ENCODE data around the gene PPDPF.
A peak's percentile ranks its signal among the peaks of the same experiment; 100 is the strongest.

DNA sequence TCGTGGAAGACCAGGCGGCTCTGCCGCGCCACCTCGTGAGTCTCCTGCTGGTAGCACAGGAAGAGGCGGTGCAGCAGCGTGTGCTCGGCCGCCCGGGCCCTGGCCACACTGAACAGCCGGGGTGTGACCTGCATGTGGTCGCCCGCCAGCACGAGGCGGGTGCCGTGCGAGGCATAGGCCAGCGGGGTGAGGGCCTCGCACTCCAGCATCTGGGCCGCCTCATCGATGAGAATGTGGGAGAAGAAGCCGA, 46.5 kb downstream of the PPDPF start:
- TF ChIP-seq, protein P1, sequence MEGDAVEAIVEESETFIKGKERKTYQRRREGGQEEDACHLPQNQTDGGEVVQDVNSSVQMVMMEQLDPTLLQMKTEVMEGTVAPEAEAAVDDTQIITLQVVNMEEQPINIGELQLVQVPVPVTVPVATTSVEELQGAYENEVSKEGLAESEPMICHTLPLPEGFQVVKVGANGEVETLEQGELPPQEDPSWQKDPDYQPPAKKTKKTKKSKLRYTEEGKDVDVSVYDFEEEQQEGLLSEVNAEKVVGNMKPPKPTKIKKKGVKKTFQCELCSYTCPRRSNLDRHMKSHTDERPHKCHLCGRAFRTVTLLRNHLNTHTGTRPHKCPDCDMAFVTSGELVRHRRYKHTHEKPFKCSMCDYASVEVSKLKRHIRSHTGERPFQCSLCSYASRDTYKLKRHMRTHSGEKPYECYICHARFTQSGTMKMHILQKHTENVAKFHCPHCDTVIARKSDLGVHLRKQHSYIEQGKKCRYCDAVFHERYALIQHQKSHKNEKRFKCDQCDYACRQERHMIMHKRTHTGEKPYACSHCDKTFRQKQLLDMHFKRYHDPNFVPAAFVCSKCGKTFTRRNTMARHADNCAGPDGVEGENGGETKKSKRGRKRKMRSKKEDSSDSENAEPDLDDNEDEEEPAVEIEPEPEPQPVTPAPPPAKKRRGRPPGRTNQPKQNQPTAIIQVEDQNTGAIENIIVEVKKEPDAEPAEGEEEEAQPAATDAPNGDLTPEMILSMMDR (IDR thresholded peaks at IDR 0.05; ENCODE audit: insufficient read depth, low read length): peak; percentile 19
- TF ChIP-seq, protein P2, sequence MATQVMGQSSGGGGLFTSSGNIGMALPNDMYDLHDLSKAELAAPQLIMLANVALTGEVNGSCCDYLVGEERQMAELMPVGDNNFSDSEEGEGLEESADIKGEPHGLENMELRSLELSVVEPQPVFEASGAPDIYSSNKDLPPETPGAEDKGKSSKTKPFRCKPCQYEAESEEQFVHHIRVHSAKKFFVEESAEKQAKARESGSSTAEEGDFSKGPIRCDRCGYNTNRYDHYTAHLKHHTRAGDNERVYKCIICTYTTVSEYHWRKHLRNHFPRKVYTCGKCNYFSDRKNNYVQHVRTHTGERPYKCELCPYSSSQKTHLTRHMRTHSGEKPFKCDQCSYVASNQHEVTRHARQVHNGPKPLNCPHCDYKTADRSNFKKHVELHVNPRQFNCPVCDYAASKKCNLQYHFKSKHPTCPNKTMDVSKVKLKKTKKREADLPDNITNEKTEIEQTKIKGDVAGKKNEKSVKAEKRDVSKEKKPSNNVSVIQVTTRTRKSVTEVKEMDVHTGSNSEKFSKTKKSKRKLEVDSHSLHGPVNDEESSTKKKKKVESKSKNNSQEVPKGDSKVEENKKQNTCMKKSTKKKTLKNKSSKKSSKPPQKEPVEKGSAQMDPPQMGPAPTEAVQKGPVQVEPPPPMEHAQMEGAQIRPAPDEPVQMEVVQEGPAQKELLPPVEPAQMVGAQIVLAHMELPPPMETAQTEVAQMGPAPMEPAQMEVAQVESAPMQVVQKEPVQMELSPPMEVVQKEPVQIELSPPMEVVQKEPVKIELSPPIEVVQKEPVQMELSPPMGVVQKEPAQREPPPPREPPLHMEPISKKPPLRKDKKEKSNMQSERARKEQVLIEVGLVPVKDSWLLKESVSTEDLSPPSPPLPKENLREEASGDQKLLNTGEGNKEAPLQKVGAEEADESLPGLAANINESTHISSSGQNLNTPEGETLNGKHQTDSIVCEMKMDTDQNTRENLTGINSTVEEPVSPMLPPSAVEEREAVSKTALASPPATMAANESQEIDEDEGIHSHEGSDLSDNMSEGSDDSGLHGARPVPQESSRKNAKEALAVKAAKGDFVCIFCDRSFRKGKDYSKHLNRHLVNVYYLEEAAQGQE (IDR thresholded peaks at IDR 0.05; ENCODE audit: insufficient replicate concordance, low read depth): no peak
- TF ChIP-seq POLR2AphosphoS5 (IDR thresholded peaks at IDR 0.05; ENCODE audit: low read depth) (0 out of 2 replicates have a peak, but pooled peaks have one; percentile 2), GABPA (IDR thresholded peaks at IDR 0.05; ENCODE audit: low read depth) (no peak)

Data from HL-60 (cell line).